Activated T-cell treated with anti-CD3 and anti-CD28 coated beads, Interleukin-2, amount 50 U/mL, for 24 hours (primary cell): ENCODE results near the gene ANKRD29.
A peak's percentile ranks its signal among the peaks of the same experiment; 100 is the strongest.

ENCODE experiments used
- DNase-seq: peaks from one replicate; pipeline ENCODE4 v3.0.0-alpha.2; 2020
- H3K27ac Mint-ChIP-seq: 2 replicates; pipeline ENCODE4 v1.8.0; 2020; ENCODE audit warnings: mild to moderate bottlenecking, mixed read lengths
- H3K27me3 Mint-ChIP-seq: 2 replicates; pipeline ENCODE4 v1.8.0; 2020; ENCODE audit warnings: mixed read lengths
- H3K36me3 Mint-ChIP-seq: 2 replicates; pipeline ENCODE4 v1.8.0; 2020; ENCODE audit warnings: low read depth, mixed read lengths
- H3K4me1 Mint-ChIP-seq: 2 replicates; pipeline ENCODE4 v1.8.0; 2020; ENCODE audit warnings: low read depth, mixed read lengths
- H3K4me3 Mint-ChIP-seq: 2 replicates; pipeline ENCODE4 v1.8.0; 2020; ENCODE audit warnings: mild to moderate bottlenecking, moderate library complexity, mixed read lengths
- H3K9me3 Mint-ChIP-seq: 2 replicates; pipeline ENCODE4 v1.8.0; 2020; ENCODE audit warnings: mixed read lengths

Gene ANKRD29

GRCh38 chr18:23669804-23670405 is 7.2 kb upstream of the ANKRD29 start:
- DNase-seq: no peak
- Mint-ChIP-seq H3K27ac (no peak overlapping the region), H3K36me3 (no peaks in the 10 kb centered on the region), H3K4me1 (peaks cover 11% of the 10 kb centered on the region), H3K9me3 (no peaks in the 10 kb centered on the region), H3K4me3 (no peak overlapping the region), H3K27me3 (no peaks in the 10 kb centered on the region)

DNA sequence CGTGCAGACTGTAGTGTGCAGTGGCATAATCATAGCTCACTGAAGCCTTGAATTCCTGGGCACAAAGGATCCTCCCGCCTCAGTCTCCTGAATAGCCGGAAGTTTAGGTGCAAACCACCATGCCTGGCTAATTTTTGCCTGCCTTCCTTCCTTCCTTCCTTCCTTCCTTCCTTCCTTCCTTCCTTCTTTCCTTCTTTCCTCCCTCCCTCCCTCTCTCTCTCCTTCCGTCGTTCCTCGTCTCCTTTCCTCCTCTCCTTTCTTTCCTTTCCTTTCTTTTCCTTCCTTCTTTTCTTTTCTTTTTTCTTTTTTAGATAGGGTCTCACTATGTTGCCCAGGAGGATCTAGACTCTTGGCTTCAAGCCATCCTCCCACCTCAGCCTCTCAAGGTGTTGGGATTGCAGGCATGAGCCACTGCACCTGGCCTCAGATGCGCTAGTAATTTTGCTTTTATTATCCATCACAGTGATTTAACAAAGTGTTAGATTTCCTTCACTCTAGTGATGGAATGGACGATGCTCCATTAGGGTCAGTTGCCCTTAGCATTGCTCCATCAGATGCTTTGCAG is 6.6 kb upstream of the ANKRD29 start:
- H3K27ac Mint-ChIP-seq: no peak overlapping the region
- no peaks in the 10 kb centered on the region for H3K27me3 Mint-ChIP-seq
- H3K9me3 Mint-ChIP-seq: no peaks in the 10 kb centered on the region

GRCh38 chr18:23668731-23669130 is 6.0 kb upstream of the ANKRD29 start:
- H3K9me3 Mint-ChIP-seq: no peaks in the 10 kb centered on the region
- peaks cover 7% of the 10 kb centered on the region for H3K4me1 Mint-ChIP-seq
- H3K27ac Mint-ChIP-seq: no peak overlapping the region
- no peaks in the 10 kb centered on the region for H3K36me3 Mint-ChIP-seq
- H3K27me3 Mint-ChIP-seq: no peaks in the 10 kb centered on the region
- DNase-seq: no peak
- no peak overlapping the region for H3K4me3 Mint-ChIP-seq

More for the DNA sequence above, 6.6 kb upstream of the ANKRD29 start:
- Mint-ChIP-seq H3K4me3 (no peak overlapping the region), H3K4me1 (peaks cover 11% of the 10 kb centered on the region), H3K36me3 (no peaks in the 10 kb centered on the region)
- DNase-seq: no peak

- H3K4me1 Mint-ChIP-seq: peaks cover 9% of the 10 kb centered on the region
- no peak for DNase-seq
- no peak overlapping the region for H3K27ac Mint-ChIP-seq
- no peak overlapping the region for H3K4me3 Mint-ChIP-seq
- H3K36me3 Mint-ChIP-seq: no peaks in the 10 kb centered on the region
- peaks cover 10% of the 10 kb centered on the region for H3K27me3 Mint-ChIP-seq
- H3K9me3 Mint-ChIP-seq: no peaks in the 10 kb centered on the region
Measured at GRCh38 chr18:23667114-23667513, 4.4 kb upstream of the ANKRD29 start.

DNA sequence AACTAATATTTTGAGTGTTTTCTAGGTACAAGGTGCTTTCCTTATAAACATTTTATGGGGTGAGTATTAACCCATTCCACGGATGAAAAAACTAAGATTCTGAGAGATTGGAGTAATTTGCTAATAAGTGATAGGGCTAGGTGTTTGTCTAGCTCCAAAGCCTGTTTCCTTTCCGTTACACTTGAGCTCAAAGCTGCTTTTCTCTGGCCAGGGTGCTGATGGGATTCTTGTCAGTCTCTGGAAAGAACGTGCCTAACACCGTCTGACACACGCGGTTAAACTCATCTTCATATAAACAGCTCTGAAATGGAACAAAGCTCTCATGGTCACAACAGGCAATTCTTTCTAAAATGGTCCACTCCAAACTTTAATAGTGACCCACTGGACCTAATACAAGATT is 2.0 kb upstream of the ANKRD29 start:
- no peak for DNase-seq
- Mint-ChIP-seq H3K4me1 (peaks cover 24% of the 10 kb centered on the region), H3K27me3 (peaks cover 31% of the 10 kb centered on the region), H3K4me3 (no peak overlapping the region), H3K36me3 (no peaks in the 10 kb centered on the region), H3K27ac (no peak overlapping the region), H3K9me3 (no peaks in the 10 kb centered on the region)

GRCh38 chr18:23661735-23662308 is 889 bp downstream of the ANKRD29 start:
- H3K27me3 Mint-ChIP-seq: peaks cover 49% of the 10 kb centered on the region
- H3K36me3 Mint-ChIP-seq: no peaks in the 10 kb centered on the region
- peaks cover 24% of the 10 kb centered on the region for H3K4me1 Mint-ChIP-seq
- H3K9me3 Mint-ChIP-seq: no peaks in the 10 kb centered on the region
- DNase-seq: no peak
- H3K27ac Mint-ChIP-seq: peak overlapping the region; percentile 33
- H3K4me3 Mint-ChIP-seq: peak overlapping the region; percentile 74

- no peaks in the 10 kb centered on the region for H3K9me3 Mint-ChIP-seq
- peaks cover 48% of the 10 kb centered on the region for H3K27me3 Mint-ChIP-seq
- no peak overlapping the region for H3K4me3 Mint-ChIP-seq
- H3K36me3 Mint-ChIP-seq: no peaks in the 10 kb centered on the region
- no peak for DNase-seq
- peaks cover 22% of the 10 kb centered on the region for H3K4me1 Mint-ChIP-seq
- no peak overlapping the region for H3K27ac Mint-ChIP-seq
Measured at GRCh38 chr18:23658285-23658684, 4.4 kb downstream of the ANKRD29 start.

GRCh38 chr18:23652232-23652631 is 10.5 kb downstream of the ANKRD29 start:
- Mint-ChIP-seq H3K27ac (no peak overlapping the region), H3K4me3 (no peak overlapping the region), H3K27me3 (peaks cover 4% of the 10 kb centered on the region), H3K4me1 (no peaks in the 10 kb centered on the region), H3K36me3 (no peaks in the 10 kb centered on the region), H3K9me3 (no peaks in the 10 kb centered on the region)
- no peak for DNase-seq

GRCh38 chr18:23650968-23651927 is 11.5 kb downstream of the ANKRD29 start:
- Mint-ChIP-seq H3K36me3 (no peaks in the 10 kb centered on the region), H3K27me3 (no peaks in the 10 kb centered on the region), H3K4me1 (no peaks in the 10 kb centered on the region), H3K27ac (no peak overlapping the region), H3K9me3 (no peaks in the 10 kb centered on the region), H3K4me3 (no peak overlapping the region)
- DNase-seq: no peak

DNA sequence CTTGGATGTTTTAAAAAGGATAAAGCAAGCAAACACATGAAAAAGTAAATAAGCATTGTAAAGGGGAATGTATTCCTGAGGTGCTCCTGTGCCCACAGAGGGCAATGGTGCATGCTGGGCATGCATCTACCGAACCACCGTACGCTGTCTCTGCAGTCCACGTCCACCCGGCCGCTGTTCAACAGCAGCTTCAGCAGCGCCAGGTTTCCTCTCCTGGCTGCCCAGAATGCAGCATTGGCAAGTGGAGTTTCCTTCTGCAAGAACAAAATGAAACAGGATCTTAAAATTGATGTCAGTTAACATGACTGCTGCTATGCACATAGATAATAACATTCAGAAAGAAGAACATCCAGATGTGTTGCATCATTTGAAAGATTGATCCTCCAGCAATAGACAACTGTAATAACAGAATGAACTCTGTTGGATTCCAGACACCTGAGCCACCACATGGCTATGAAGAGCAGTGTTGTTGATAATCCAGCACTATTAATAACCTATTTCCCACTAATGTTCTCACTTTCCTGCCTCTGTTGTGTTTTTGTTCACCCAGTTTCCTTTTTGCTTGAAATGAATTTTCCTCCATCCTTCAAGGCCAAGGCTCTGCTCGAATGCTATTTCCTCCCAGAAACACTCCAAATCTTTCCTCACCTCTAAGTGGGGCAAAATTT is 13.6 kb downstream of the ANKRD29 start:
- no peak for DNase-seq
- H3K27ac Mint-ChIP-seq: no peak overlapping the region
- no peak overlapping the region for H3K4me3 Mint-ChIP-seq
- H3K27me3 Mint-ChIP-seq: no peaks in the 10 kb centered on the region
- H3K9me3 Mint-ChIP-seq: no peaks in the 10 kb centered on the region
- H3K4me1 Mint-ChIP-seq: no peaks in the 10 kb centered on the region
- H3K36me3 Mint-ChIP-seq: no peaks in the 10 kb centered on the region

DNA sequence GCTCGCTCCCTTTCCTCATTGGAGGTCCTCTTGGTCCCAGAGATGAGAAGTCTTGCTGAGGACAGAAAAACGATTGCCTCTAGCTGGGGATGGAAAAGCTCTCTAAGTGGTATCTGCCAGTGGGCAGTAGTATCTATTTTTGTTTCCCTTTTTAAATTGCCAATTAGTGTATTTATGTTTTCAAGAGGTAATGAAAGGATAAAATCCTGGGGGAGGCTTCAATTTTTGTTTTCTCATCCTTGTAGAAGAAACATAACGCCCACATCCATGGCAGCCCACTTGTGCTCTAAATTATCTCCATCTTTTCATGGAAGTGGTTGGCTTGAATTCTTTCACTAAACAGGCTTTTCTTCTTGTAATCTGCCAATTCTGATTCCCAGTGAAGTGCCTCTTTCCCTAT is 14.3 kb downstream of the ANKRD29 start:
- H3K4me1 Mint-ChIP-seq: no peaks in the 10 kb centered on the region
- DNase-seq: no peak
- H3K9me3 Mint-ChIP-seq: no peaks in the 10 kb centered on the region
- no peaks in the 10 kb centered on the region for H3K36me3 Mint-ChIP-seq
- H3K27me3 Mint-ChIP-seq: no peaks in the 10 kb centered on the region
- no peak overlapping the region for H3K4me3 Mint-ChIP-seq
- H3K27ac Mint-ChIP-seq: no peak overlapping the region

GRCh38 chr18:23646282-23646681 is 16.4 kb downstream of the ANKRD29 start:
- Mint-ChIP-seq H3K36me3 (no peaks in the 10 kb centered on the region), H3K4me3 (no peak overlapping the region), H3K4me1 (no peaks in the 10 kb centered on the region), H3K9me3 (no peaks in the 10 kb centered on the region), H3K27me3 (no peaks in the 10 kb centered on the region), H3K27ac (no peak overlapping the region)
- no peak for DNase-seq

- H3K4me3 Mint-ChIP-seq: no peak overlapping the region
- no peak overlapping the region for H3K27ac Mint-ChIP-seq
- H3K4me1 Mint-ChIP-seq: no peaks in the 10 kb centered on the region
- no peaks in the 10 kb centered on the region for H3K27me3 Mint-ChIP-seq
- no peaks in the 10 kb centered on the region for H3K9me3 Mint-ChIP-seq
- no peaks in the 10 kb centered on the region for H3K36me3 Mint-ChIP-seq
- DNase-seq: no peak
Measured at GRCh38 chr18:23645568-23646175, 17.0 kb downstream of the ANKRD29 start.
